ENCODE measurements around the gene TCP11.

- TF ChIP-seq CTCF (IDR thresholded peaks at IDR 0.05; ENCODE audit: low read depth, low read length, poor library complexity, severe bottlenecking) (no peak), EZH2phosphoT487 (IDR thresholded peaks at IDR 0.05; ENCODE audit: borderline replicate concordance, low read length) (no peak)
Observed at GRCh38 chr6:35128496-35128895, 12.6 kb downstream of the TCP11 start.

Measured in DOHH2 (cell line).